MCF 10A (cell line): ENCODE results near the gene CCDC24. TPM values are rescaled to one million over a fixed set of nuclear protein-coding genes. Genes with fewer than 3 reads are reported as not detected.

Experiments used
- BruUV-seq: library from RNA; stranded (reverse); fragments of 400-500 nt; replicated peaks from 2 replicates; lab custom pipeline; 2021; lab: Mats Ljungman, UMichigan
- CTCF ChIA-PET: fragments of 300-600 bp; sonication (Branson Sonifier 250); formaldehyde crosslinking; extraction: SDS; loops from one replicate; lab custom pipeline; 2021; ENCODE audit warnings: antibody characterized with exemption, inconsistent platforms; lab: Yijun Ruan, JAX
- POLR2A ChIA-PET: fragments of 300-600, 350-650 bp; sonication (Branson Sonifier 250); formaldehyde crosslinking; extraction: SDS; loops from one replicate; lab custom pipeline; 2020; ENCODE audit warnings: antibody characterized with exemption, inconsistent platforms; lab: Yijun Ruan, JAX
- DNase-seq: peaks from one replicate; pipeline ENCODE4 v3.0.0-alpha.2; 2018; ENCODE audit not compliant: unreplicated experiment
- H3K27ac Mint-ChIP-seq: one replicate; pipeline ENCODE4 v1.8.0; 2022; ENCODE audit warnings: mild to moderate bottlenecking, low read depth, mixed read lengths; ENCODE audit not compliant: unreplicated experiment
- H3K27me3 Mint-ChIP-seq: one replicate; pipeline ENCODE4 v1.8.0; 2022; ENCODE audit warnings: mixed read lengths; ENCODE audit not compliant: insufficient read depth, unreplicated experiment
- H3K36me3 Mint-ChIP-seq: one replicate; pipeline ENCODE4 v1.8.0; 2022; ENCODE audit warnings: mild to moderate bottlenecking, moderate library complexity, mixed read lengths; ENCODE audit not compliant: insufficient read depth, unreplicated experiment
- H3K4me1 Mint-ChIP-seq: one replicate; pipeline ENCODE4 v1.8.0; 2022; ENCODE audit warnings: mixed read lengths; ENCODE audit not compliant: insufficient read depth, unreplicated experiment
- H3K4me3 Mint-ChIP-seq: one replicate; pipeline ENCODE4 v1.8.0; 2022; ENCODE audit warnings: mild to moderate bottlenecking, moderate library complexity, mixed read lengths; ENCODE audit not compliant: unreplicated experiment
- H3K9me3 Mint-ChIP-seq: one replicate; pipeline ENCODE4 v1.8.0; 2022; ENCODE audit warnings: mixed read lengths; ENCODE audit not compliant: unreplicated experiment
- CTCF ChIP-seq: fragments of 200-600 bp; IDR thresholded peaks from one replicate; pipeline ENCODE4 v1.8.0; 2022; ENCODE audit warnings: antibody characterized with exemption, mild to moderate bottlenecking; ENCODE audit not compliant: unreplicated experiment
- intact Hi-C: fragments of 100-400 bp; cut with micrococcal nuclease; formaldehyde crosslinking; loops from 2 replicates; pipeline ENCODE4 v1.14.1; 2022
- total RNA-seq: library from RNA; stranded (reverse); gene quantifications from 2 replicates; pipeline ENCODE4 v1.2.3, GENCODE V29; 2022

Gene CCDC24
- total RNA-seq, 1 experiment from 2014 or later, result 4.8 TPM

- TF ChIP-seq CTCF, result no peak
- H3K4me1 Mint-ChIP-seq, result no peaks in the 10 kb centered on the region
- no peak overlapping the region for H3K4me3 Mint-ChIP-seq
- ChIA-PET CTCF (interaction anchor here (0.6 to 2.1 kb wide), 3 partner anchors 22 to 437 kb away, joined by 3 to 11 read pairs (median 4); partner anchors contain the start of gene IPO13), POLR2A (interaction anchor here (1.4 kb wide), 1 partner anchor 22 kb away, joined by 6 read pairs; the partner anchor contains the start of gene IPO13)
- peak; percentile 51 for DNase-seq
- H3K27ac Mint-ChIP-seq, result no peak overlapping the region
- H3K36me3 Mint-ChIP-seq, result no peaks in the 10 kb centered on the region
- no TSS peak for BruUV-seq
- intact Hi-C loops, result no loop called here
- no peaks in the 10 kb centered on the region for H3K9me3 Mint-ChIP-seq
- H3K27me3 Mint-ChIP-seq, result no peaks in the 10 kb centered on the region
Observed at GRCh38 chr1:43968348-43968948, 23.0 kb upstream of the CCDC24 start.

- Mint-ChIP-seq H3K9me3 (no peaks in the 10 kb centered on the region), H3K27ac (no peak overlapping the region), H3K36me3 (peaks cover 7% of the 10 kb centered on the region), H3K4me1 (peaks cover 8% of the 10 kb centered on the region), H3K27me3 (no peaks in the 10 kb centered on the region), H3K4me3 (peak overlapping the region; percentile 98)
- BruUV-seq, result no TSS peak
- ChIA-PET POLR2A (interaction anchor here (1.6 to 3.9 kb wide), 2 partner anchors 22 to 262 kb away, joined by 6 to 28 read pairs; partner anchors contain the start of genes IPO13 and ST3GAL3), CTCF (interaction anchor here (1.9 kb wide), 1 partner anchor 24 kb away, joined by 5 read pairs; no protein-coding TSS in a partner anchor)
- intact Hi-C loops, result loop anchor here (1.0 kb wide), 1 partner anchor 23 kb away; the partner anchor contains the start of gene IPO13
- no peak for TF ChIP-seq CTCF
- no peak for DNase-seq
Observed at GRCh38 chr1:43969416-43969745, 22.0 kb upstream of the CCDC24 start.

- POLR2A ChIA-PET, result interaction anchor here (0.6 to 3.9 kb wide), 5 partner anchors 10 to 277 kb away, joined by 3 to 28 read pairs (median 5); partner anchors contain the start of genes IPO13 and ST3GAL3
- no peak for TF ChIP-seq CTCF
- DNase-seq, result peak; percentile 97
- CTCF ChIA-PET, result interaction anchor here (0.8 to 1.9 kb wide), 6 partner anchors 22 to 67 kb away, joined by 3 to 8 read pairs (median 4); partner anchors contain the start of gene IPO13
- intact Hi-C loops, result loop anchor here (1.0 kb wide), 1 partner anchor 24 kb away; the partner anchor contains the start of gene IPO13
- Mint-ChIP-seq H3K27ac (peak within 1 kb of the TSS; percentile 74), H3K9me3 (no peaks in the 10 kb centered on the region), H3K36me3 (peaks cover 12% of the 10 kb centered on the region), H3K4me1 (peaks cover 10% of the 10 kb centered on the region), H3K27me3 (no peaks in the 10 kb centered on the region), H3K4me3 (peak within 1 kb of the TSS; percentile 98)
- TSS peak; percentile 52 for BruUV-seq
Observed at GRCh38 chr1:43969746-43970466, 21.5 kb upstream of the CCDC24 start, which contains the start of gene DPH2. Gene DPH2, plus strand, starts transcription at chr1:43970010. Its CDS starts 166 bp downstream, at chr1:43970176.
